ENCODE data around the gene PIK3AP1.

DNA sequence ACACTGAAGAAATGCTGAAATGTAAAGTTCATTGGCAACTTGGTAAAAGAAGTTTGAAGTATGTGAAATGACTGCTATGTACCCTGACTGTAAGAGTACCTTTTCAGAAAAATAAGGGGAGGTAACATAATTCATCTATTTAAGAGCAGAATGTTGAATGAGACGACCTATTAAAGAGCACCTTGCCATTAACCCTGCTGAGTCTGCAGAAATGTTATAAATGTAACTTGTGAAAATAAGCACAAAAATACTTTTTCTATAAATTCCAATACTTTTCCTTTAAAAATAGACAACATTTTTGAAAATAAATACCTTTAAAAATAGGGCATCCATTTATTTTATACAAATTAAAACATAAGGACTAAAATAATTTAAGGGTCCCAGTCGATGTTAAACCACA lies 141.2 kb downstream of the PIK3AP1 start:
- TF ChIP-seq, protein P1, sequence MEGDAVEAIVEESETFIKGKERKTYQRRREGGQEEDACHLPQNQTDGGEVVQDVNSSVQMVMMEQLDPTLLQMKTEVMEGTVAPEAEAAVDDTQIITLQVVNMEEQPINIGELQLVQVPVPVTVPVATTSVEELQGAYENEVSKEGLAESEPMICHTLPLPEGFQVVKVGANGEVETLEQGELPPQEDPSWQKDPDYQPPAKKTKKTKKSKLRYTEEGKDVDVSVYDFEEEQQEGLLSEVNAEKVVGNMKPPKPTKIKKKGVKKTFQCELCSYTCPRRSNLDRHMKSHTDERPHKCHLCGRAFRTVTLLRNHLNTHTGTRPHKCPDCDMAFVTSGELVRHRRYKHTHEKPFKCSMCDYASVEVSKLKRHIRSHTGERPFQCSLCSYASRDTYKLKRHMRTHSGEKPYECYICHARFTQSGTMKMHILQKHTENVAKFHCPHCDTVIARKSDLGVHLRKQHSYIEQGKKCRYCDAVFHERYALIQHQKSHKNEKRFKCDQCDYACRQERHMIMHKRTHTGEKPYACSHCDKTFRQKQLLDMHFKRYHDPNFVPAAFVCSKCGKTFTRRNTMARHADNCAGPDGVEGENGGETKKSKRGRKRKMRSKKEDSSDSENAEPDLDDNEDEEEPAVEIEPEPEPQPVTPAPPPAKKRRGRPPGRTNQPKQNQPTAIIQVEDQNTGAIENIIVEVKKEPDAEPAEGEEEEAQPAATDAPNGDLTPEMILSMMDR (CRISPR knock-in tag; IDR thresholded peaks at IDR 0.05) = no peak
- TF ChIP-seq ZNF616 (CRISPR knock-in tag; IDR thresholded peaks at IDR 0.05; ENCODE audit: low read depth) (no peak), ZNF543 (CRISPR knock-in tag; IDR thresholded peaks at IDR 0.05) (no peak)
